GM12878 (cell line): ENCODE results near the gene RET.

ENCODE experiments used
- BRCA1 ChIP-seq: IDR thresholded peaks from 2 replicates; pipeline ENCODE4 v1.6.1; 2011; ENCODE audit warnings: low read depth, low read length, improper control_type of control experiment
- CBX5 ChIP-seq: sonication (generic); IDR thresholded peaks from 2 replicates; pipeline ENCODE4 v1.6.1; 2016; ENCODE audit warnings: low read depth, moderate library complexity, mild to moderate bottlenecking, inconsistent platforms
- CTCF ChIP-seq, 3 experiments: IDR thresholded peaks in 2 of 3; conservative IDR thresholded peaks in 1 of 3; 2 replicates each; pipeline ENCODE4 v1.5.1; 2011; ENCODE audit warnings: low read depth in 3 of 3, low read length in 3 of 3, mild to moderate bottlenecking in 3 of 3, control low read depth in 2 of 3, moderate library complexity in 2 of 3, inconsistent platforms in 1 of 3, mixed read lengths in 1 of 3; ENCODE audit not compliant: control insufficient read depth in 2 of 3, insufficient read depth in 1 of 3; ENCODE audit errors: extremely low read depth in 1 of 3
- HDAC6 ChIP-seq: fragments of 200-600 bp; sonication (generic); IDR thresholded peaks from one replicate; pipeline ENCODE4 v1.8.0; 2017; ENCODE audit warnings: antibody characterized with exemption; ENCODE audit not compliant: unreplicated experiment
- MXI1 ChIP-seq: fragments of 150-350 bp; IDR thresholded peaks from 2 replicates; pipeline ENCODE4 v1.6.1; 2011; ENCODE audit warnings: low read depth, mild to moderate bottlenecking, inconsistent platforms, low read length, improper control_type of control experiment
- POLR2A ChIP-seq: IDR thresholded peaks from 2 replicates; pipeline ENCODE4 v1.6.1; 2011; ENCODE audit warnings: low read depth, mild to moderate bottlenecking, low read length
- POLR2AphosphoS5 ChIP-seq: IDR thresholded peaks from 2 replicates; pipeline ENCODE4 v1.6.1; 2011; ENCODE audit warnings: mild to moderate bottlenecking, low read length, inconsistent platforms
- ZNF274 ChIP-seq: IDR thresholded peaks from one replicate; pipeline ENCODE4 v1.8.0; 2011; ENCODE audit not compliant: insufficient read length, insufficient read depth
- ZNF384 ChIP-seq: IDR thresholded peaks from 2 replicates; pipeline ENCODE4 v1.6.1; 2012; ENCODE audit warnings: low read depth, mild to moderate bottlenecking, low read length, improper control_type of control experiment, borderline replicate concordance
- TF ChIP-seq, protein P1 (sequence below): fragments of 450-650 bp; formaldehyde crosslinking; IDR thresholded peaks from 2 replicates; pipeline ENCODE4 v1.4.0; 2020; ENCODE audit warnings: mild to moderate bottlenecking, moderate library complexity
- TF ChIP-seq, protein P2 (sequence below): IDR thresholded peaks from 2 replicates; pipeline ENCODE4 v1.6.1; 2012; ENCODE audit warnings: low read depth, low read length, improper control_type of control experiment
- TF ChIP-seq, protein P3 (sequence below): IDR thresholded peaks from 2 replicates; pipeline ENCODE4 v1.6.1; 2012; ENCODE audit warnings: low read depth, low read length, improper control_type of control experiment

- TF ChIP-seq BRCA1 (no peak), CTCF (IDR thresholded peaks at IDR 0.05 in 2 of 3, conservative IDR thresholded peaks at IDR 0.05 in 1 of 3; ENCODE audit: control insufficient read depth in 2 of 3, extremely low read depth in 1 of 3, insufficient read depth in 1 of 3, low read depth in 3 of 3, low read length in 3 of 3) (no peak), HDAC6 (no peak), POLR2AphosphoS5 (no peak), POLR2A (no peak), ZNF274 (no peak), MXI1 (no peak), CBX5 (no peak), ZNF384 (no peak)
- TF ChIP-seq, protein P1, sequence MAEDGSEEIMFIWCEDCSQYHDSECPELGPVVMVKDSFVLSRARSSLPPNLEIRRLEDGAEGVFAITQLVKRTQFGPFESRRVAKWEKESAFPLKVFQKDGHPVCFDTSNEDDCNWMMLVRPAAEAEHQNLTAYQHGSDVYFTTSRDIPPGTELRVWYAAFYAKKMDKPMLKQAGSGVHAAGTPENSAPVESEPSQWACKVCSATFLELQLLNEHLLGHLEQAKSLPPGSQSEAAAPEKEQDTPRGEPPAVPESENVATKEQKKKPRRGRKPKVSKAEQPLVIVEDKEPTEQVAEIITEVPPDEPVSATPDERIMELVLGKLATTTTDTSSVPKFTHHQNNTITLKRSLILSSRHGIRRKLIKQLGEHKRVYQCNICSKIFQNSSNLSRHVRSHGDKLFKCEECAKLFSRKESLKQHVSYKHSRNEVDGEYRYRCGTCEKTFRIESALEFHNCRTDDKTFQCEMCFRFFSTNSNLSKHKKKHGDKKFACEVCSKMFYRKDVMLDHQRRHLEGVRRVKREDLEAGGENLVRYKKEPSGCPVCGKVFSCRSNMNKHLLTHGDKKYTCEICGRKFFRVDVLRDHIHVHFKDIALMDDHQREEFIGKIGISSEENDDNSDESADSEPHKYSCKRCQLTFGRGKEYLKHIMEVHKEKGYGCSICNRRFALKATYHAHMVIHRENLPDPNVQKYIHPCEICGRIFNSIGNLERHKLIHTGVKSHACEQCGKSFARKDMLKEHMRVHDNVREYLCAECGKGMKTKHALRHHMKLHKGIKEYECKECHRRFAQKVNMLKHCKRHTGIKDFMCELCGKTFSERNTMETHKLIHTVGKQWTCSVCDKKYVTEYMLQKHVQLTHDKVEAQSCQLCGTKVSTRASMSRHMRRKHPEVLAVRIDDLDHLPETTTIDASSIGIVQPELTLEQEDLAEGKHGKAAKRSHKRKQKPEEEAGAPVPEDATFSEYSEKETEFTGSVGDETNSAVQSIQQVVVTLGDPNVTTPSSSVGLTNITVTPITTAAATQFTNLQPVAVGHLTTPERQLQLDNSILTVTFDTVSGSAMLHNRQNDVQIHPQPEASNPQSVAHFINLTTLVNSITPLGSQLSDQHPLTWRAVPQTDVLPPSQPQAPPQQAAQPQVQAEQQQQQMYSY (CRISPR knock-in tag): no peak
- TF ChIP-seq, protein P2, sequence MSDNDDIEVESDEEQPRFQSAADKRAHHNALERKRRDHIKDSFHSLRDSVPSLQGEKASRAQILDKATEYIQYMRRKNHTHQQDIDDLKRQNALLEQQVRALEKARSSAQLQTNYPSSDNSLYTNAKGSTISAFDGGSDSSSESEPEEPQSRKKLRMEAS: no peak
- TF ChIP-seq, protein P3, sequence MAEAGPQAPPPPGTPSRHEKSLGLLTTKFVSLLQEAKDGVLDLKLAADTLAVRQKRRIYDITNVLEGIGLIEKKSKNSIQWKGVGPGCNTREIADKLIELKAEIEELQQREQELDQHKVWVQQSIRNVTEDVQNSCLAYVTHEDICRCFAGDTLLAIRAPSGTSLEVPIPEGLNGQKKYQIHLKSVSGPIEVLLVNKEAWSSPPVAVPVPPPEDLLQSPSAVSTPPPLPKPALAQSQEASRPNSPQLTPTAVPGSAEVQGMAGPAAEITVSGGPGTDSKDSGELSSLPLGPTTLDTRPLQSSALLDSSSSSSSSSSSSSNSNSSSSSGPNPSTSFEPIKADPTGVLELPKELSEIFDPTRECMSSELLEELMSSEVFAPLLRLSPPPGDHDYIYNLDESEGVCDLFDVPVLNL: no peak
Measured at GRCh38 chr10:43124094-43124521, 47.2 kb downstream of the RET start.
